GM21423 (cell line): ENCODE data around the gene ANKRD17.
"Not testable (repeated sequence)": the region's sequence is repeated elsewhere in the genome, so short reads cannot be mapped to it uniquely, and the experiment has no call there.

Source experiments
- ATAC-seq: cut with Tn5 transposase; IDR thresholded peaks from one replicate; pipeline ENCODE4 v1.9.1; 2021; ENCODE audit warnings: mild to moderate bottlenecking, moderate library complexity; ENCODE audit not compliant: unreplicated experiment

The ANKRD17 gene

GRCh38 chr4:73206236-73206635 is 52.4 kb downstream of the ANKRD17 start:
- ATAC-seq, result no peak

GRCh38 chr4:73205482-73205881 is 53.1 kb downstream of the ANKRD17 start:
- ATAC-seq, result no peak

DNA sequence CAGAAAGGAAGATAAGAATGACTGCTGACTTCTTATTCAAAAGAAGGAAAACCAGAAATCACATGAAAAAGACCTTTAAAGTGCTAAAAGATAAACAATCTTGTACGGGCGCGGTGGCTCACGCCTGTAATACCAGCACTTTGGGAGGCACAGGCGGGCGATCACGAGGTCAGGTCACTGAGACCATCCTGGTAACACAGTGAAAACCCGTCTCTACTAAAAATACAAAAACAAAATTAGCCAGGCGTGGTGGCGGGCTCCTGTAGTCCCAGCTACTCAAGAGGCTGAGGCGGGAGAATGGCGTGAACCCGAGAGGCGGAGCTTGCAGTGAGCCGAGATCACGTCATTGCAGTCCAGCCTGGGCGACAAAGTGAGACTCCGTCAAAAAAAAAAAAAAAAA is 54.6 kb downstream of the ANKRD17 start:
- ATAC-seq, result not testable (repeated sequence)

GRCh38 chr4:73197220-73197619 is 61.4 kb downstream of the ANKRD17 start:
- no peak for ATAC-seq

GRCh38 chr4:73194064-73194463 is 64.5 kb downstream of the ANKRD17 start:
- no peak for ATAC-seq

DNA sequence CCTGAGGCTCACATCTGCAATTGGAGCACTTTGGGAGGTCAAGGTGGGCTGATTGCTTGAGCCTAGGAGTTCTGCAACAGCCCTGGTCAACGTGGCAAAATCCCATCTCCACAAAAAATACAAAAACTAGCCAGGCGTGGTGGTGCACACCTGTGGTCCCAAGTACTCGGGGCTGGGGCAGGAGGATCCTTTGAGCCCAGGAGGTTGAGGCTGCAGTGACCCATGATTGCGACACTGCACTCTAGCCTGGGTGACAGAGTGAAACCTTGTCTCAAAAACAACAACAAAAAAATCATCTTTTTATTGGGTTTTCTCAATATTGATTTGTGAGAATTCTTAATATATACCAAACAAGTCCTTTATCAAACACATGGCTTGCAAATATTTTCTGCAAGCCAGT is 64.9 kb downstream of the ANKRD17 start:
- ATAC-seq, result peak; percentile 15

GRCh38 chr4:73193155-73193554 is 65.4 kb downstream of the ANKRD17 start:
- peak; percentile 74 for ATAC-seq

- no peak for ATAC-seq
Observed at GRCh38 chr4:73189274-73189810, 69.3 kb downstream of the ANKRD17 start.

- no peak for ATAC-seq
Observed at GRCh38 chr4:73187325-73187724, 71.3 kb downstream of the ANKRD17 start.

GRCh38 chr4:73185903-73186302 is 72.7 kb downstream of the ANKRD17 start:
- ATAC-seq, result no peak

DNA sequence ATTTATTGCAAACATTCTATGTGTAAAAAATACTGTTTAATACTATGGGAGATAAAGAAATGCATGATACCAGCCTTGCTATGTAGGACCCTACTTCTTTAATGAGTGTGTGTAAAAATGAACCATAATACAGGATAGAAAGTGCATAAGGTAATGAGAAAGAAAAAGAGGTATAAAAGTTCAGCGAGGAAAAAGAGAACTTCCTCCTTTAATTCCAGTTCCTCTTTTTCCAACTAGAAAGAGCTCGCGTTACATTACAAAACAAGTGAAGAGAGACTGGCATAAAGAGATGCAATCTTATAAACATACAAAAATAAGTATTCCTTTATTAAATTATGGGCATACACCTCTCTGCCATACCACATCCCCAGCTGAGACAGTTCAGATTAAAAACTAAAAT is 77.4 kb downstream of the ANKRD17 start:
- ATAC-seq, result peak; percentile 51

DNA sequence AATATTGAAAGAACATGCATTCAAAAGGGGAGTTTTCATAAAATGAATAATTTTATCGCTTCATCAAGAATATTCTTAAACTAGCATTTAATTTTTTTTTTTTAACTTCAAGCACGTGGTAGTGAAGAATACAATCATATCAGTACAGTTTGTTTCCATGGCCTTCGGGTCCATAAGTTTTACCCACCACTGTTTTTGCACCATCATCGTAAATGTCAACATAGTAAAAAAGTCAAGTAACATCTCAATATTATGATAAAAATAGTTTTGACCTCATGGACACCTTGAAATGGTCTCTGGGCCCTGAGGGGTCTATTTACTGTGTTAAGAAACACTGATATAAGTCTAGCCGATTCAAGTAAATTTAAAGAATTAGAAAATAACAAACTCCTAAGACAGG is 80.2 kb downstream of the ANKRD17 start:
- ATAC-seq, result no peak

DNA sequence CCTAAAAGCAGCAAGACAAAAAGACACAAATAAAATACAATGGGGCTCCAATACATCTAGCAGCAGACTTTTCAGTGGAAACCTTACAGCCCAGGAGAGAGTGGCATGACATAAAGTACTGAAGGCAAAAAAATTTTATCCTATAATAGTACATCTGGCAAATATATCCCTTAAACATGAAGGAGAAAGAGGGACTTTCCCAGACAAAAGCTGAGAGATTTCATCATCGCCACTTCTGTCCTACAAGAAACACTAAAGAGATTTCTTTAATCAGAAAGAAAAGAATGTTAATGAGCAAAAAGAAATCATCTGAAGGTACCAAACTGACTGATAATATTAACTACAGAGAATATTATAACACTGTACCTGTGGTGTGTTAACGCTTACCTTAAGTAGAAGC is 86.4 kb downstream of the ANKRD17 start:
- no peak for ATAC-seq

GRCh38 chr4:73170518-73171198 is 87.9 kb downstream of the ANKRD17 start:
- no peak for ATAC-seq

DNA sequence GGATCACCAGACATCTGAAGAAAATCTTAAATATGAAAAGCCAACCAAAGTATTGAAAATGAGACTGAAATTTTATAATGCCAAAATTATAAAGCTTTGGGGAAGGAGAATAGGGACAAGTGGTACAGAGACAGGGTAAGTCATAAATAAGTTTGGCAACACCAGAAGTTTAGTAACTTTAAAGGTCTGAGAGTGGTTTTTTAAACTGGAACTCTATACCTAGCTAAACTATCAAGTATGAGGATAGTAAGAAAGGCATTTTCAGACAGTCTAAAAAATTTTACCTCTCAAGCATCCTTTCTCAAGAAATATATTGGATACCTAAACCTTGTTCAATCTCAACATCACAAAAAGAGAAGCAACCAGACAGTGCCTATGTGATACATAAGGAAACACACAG is 92.4 kb downstream of the ANKRD17 start:
- ATAC-seq, result no peak

GRCh38 chr4:73161527-73162185 is 96.9 kb downstream of the ANKRD17 start:
- ATAC-seq, result no peak

DNA sequence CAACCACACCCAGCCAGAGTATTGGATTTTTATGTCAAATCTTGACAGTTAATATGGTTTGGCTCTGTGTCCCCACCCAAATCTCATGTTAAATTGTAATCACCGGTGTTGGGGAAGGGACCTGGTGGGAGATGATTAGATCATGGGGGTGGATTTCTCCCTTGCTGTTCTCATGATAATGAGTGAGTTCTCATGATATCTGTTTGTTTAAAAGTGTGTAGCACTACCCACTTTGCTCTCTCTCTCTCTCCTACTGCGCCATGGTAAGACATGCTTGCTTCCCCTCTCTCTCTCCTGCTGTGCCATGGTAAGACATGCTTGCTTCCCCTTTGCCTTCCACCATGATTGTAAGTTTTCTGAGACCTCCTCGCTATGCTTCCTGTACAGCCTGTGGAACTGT is 102.2 kb downstream of the ANKRD17 start:
- ATAC-seq, result no peak

DNA sequence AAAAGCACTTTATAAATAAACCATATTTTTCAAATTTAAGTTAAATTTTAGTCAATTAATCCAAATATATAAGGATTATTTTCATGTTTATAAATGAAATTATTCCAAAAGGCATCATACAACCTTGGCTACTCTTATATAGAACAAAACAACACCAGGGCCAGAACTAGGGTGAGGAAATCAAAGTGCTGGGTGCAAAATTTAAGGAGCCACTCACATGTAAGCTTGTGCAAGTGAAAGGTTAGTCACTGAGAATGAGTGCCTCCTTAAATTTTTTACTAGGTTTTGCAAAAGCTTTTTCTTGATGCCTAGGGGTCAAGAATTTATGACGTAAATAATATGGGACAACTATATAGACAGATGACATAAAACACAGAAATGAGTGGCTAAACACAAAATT is 105.7 kb downstream of the ANKRD17 start:
- no peak for ATAC-seq

DNA sequence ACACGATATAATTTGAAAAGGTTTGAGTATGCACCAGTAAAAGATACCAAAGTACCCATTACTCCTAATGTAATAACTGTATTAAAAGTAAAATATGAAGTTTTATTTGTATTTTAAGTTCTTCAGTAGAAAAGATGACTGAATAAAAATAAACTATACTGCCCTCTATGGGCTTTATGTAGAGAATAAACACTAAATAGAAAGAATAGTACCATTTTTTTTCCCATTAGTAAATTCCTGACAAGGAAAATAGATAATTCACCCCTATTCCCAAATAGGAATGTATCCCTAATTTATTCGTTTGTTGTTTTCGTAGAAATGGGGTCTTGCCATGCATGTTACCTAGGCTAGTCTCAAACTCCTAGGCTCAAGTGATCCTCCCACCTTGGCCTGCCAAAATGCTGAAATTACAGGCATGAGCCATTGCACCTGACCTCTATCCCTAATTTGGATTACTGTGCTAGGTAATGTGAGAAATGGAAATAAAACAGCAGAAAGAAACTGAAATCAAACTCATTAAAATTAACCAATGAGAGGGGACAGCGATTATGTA is 115.5 kb downstream of the ANKRD17 start:
- no peak for ATAC-seq

GRCh38 chr4:73139991-73140390 is 118.6 kb downstream of the ANKRD17 start:
- ATAC-seq, result no peak

- ATAC-seq, result no peak
Observed at GRCh38 chr4:73139245-73139644, 119.4 kb downstream of the ANKRD17 start.

DNA sequence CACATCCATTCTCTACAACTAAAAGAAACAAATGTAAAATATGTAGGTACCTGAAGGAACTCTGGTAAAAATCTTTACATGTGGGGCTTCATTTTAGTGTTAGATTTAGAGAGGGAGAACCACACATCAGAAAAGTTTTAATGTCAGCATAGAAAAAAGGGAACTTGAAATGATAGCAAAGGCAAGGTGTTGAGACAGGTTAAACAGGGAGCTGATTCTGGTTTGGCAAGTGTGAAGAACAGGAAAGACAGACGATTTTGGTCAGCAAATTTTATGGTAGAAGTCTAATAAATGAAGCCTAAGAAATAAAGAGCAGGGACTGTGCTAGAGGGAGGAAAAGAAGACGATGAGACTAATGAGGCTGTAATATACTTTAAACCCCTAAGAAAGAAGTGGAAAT is 121.5 kb downstream of the ANKRD17 start:
- no peak for ATAC-seq
